IPS-18a (cell line): ENCODE results near the gene FRMD3.

Experiments
- H3K27ac ChIP-seq: one replicate; pipeline ENCODE4 v1.5.1; 2013; ENCODE audit warnings: low read length
- H3K27me3 ChIP-seq: one replicate; pipeline ENCODE4 v1.6.1; 2013; ENCODE audit warnings: mild to moderate bottlenecking, low read length; ENCODE audit not compliant: control insufficient read depth, insufficient read depth
- H3K36me3 ChIP-seq: one replicate; pipeline ENCODE4 v1.6.1; 2013; ENCODE audit warnings: low read depth, low read length; ENCODE audit not compliant: control insufficient read depth
- H3K4me1 ChIP-seq: one replicate; pipeline ENCODE4 v1.6.1; 2013; ENCODE audit warnings: low read depth, low read length; ENCODE audit not compliant: control insufficient read depth
- H3K4me3 ChIP-seq: one replicate; pipeline ENCODE4 v1.5.1; 2013; ENCODE audit warnings: low read length
- H3K9ac ChIP-seq: one replicate; pipeline ENCODE4 v1.6.1; 2013; ENCODE audit warnings: mild to moderate bottlenecking, low read length, moderate library complexity
- H3K9me3 ChIP-seq: one replicate; pipeline ENCODE4 v1.6.1; 2013; ENCODE audit warnings: low read depth, low read length; ENCODE audit not compliant: control insufficient read depth

FRMD3 gene

DNA sequence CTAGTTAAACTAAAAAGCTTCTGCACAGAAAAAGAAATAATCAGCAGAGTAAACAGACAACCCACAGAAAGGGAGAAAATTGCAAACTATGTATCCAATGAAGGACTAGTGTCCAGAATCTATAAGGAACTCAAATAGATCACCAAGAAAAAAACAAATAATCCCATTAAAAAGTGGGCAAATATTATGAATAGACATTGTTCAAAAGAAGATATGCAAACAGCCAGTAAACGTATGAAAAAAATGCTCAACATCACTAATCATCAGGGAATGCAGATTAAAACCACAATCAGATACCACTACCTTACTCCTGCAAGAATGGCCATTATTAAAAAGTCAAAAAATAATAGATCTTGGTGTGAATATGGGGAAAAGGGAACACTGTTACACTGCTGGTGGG, 119.9 kb downstream of the FRMD3 start:
- Histone ChIP-seq H3K27ac (no peak overlapping the region), H3K4me1 (no peaks in the 10 kb centered on the region), H3K4me3 (no peak overlapping the region), H3K9me3 (no peaks in the 10 kb centered on the region), H3K27me3 (no peaks in the 10 kb centered on the region), H3K36me3 (no peaks in the 10 kb centered on the region), H3K9ac (no peak overlapping the region)

DNA sequence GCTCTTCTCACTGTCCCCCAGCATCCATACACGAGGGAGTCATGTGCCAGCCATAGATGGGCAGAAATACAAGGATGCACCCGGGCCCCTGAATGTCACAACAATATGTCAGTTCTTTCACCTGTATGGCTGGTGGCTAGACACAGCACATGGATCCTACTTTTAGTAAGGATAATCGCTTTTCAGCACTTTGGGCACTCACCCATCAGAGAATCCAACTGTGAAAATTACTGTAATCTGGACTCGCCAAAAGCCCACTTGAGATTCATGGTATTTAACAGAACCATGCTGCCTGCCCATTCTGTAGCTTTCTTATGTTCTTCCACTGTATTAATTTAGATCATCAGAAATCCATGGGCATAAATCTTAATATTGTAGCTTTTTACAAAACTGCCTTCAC, 124.8 kb downstream of the FRMD3 start:
- H3K27ac ChIP-seq: no peak overlapping the region
- no peaks in the 10 kb centered on the region for H3K36me3 ChIP-seq
- H3K27me3 ChIP-seq: no peaks in the 10 kb centered on the region
- H3K9me3 ChIP-seq: no peaks in the 10 kb centered on the region
- no peak overlapping the region for H3K4me3 ChIP-seq
- no peaks in the 10 kb centered on the region for H3K4me1 ChIP-seq
- no peak overlapping the region for H3K9ac ChIP-seq

DNA sequence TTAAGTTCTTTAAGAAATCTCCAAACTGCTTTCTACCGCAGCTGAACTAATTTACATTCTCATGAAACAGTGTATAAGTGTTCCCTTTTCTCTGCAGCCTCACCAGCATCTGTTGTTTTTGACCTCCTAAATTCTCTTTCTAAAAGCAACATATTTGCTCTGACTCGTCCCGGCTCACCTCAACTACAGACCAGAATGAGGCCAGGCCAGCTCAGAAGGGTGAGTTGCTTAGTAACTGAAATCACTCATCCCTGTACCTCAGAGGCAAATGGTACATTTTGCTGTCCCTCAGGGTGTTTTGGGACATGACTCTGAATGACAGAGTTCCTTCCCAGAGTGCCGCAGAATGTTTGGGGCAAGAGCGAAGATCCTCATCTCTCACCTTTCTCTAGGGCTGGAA, 127.5 kb downstream of the FRMD3 start:
- no peaks in the 10 kb centered on the region for H3K9me3 ChIP-seq

DNA sequence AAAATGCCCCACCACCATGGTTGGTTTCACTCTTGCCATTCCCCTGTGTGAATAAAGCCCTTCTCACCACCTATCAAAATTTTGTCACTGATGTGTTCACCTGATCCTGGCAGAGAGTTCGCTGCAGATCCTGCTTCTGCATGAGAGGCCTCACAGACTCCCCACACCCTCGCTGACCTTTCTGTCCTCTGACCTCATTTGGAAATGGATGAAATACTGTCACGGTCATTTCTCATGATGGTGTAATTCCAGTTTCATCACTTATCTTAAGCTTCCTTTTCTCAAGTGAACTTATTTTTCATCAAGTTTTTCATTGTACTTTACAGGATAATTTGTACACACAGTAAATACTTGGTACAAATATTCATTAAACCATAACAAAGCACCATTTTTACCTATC, 131.3 kb downstream of the FRMD3 start:
- Histone ChIP-seq H3K27ac (no peak overlapping the region), H3K4me1 (no peaks in the 10 kb centered on the region)

More for the DNA sequence above, 127.5 kb downstream of the FRMD3 start:
- Histone ChIP-seq H3K27ac (no peak overlapping the region), H3K27me3 (no peaks in the 10 kb centered on the region), H3K4me1 (no peaks in the 10 kb centered on the region), H3K4me3 (no peak overlapping the region), H3K36me3 (no peaks in the 10 kb centered on the region), H3K9ac (no peak overlapping the region)

DNA sequence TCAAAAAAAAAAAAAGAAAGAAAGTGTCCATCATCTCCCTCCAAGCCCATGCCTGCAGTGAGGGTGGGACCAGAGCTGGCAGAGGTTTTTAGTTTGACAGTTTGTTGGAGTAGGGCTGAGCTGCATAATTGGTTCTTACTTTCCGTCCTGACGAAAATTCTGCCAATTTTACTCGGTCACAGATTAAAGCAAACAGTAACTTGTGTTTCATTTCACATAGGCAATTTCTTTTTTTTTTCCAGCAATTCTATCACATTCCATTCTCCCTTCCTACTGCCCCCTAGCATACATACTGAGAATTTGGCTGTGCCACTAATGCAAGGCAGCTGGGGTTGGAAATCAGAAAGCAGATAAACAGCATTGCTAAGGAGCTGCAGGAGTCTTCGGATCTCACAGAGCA, 132.4 kb downstream of the FRMD3 start:
- H3K36me3 ChIP-seq: no peaks in the 10 kb centered on the region

More for the DNA sequence above, 131.3 kb downstream of the FRMD3 start:
- no peak overlapping the region for H3K4me3 ChIP-seq
- no peaks in the 10 kb centered on the region for H3K27me3 ChIP-seq
- H3K36me3 ChIP-seq: no peaks in the 10 kb centered on the region
- H3K9ac ChIP-seq: no peak overlapping the region
- H3K9me3 ChIP-seq: no peaks in the 10 kb centered on the region

DNA sequence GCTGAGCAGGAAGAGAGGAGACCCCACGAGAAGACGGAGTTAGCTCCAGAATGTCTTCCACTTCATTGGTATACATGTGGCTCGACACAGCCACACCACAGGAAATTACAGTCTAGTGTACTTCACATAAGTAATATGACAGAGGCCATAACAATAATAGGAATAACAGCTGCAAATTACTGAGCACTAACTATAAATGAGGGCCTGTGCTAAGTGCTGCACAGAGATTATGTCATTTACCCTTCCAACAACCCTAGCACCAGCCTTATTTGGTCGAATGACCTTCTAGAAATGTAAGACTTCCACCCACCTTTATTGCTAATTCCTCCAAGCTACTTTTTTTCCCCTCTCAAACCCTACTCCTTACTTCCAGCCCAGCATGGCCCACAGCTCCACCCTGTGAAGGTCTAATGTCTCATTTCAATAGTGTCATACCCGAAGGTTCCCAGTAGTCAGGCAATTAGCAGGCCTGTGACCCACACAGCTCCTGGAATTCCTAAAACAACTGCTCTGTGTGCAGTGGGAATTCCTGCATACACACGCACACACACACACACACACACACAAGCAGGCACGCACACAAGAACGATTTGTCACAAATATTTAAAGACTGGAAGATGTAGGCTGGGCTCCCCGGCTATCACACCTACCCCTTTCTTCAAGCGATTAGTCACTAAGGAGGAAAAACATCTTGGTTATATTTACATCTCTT, 134.5 kb downstream of the FRMD3 start:
- Histone ChIP-seq H3K9me3 (no peaks in the 10 kb centered on the region), H3K4me3 (no peak overlapping the region), H3K9ac (no peak overlapping the region), H3K4me1 (no peaks in the 10 kb centered on the region), H3K27me3 (no peaks in the 10 kb centered on the region), H3K36me3 (no peaks in the 10 kb centered on the region), H3K27ac (no peak overlapping the region)

More for the DNA sequence above, 132.4 kb downstream of the FRMD3 start:
- no peaks in the 10 kb centered on the region for H3K9me3 ChIP-seq
- H3K9ac ChIP-seq: no peak overlapping the region
- H3K27ac ChIP-seq: no peak overlapping the region
- no peaks in the 10 kb centered on the region for H3K27me3 ChIP-seq
- H3K4me3 ChIP-seq: no peak overlapping the region
- no peaks in the 10 kb centered on the region for H3K4me1 ChIP-seq

DNA sequence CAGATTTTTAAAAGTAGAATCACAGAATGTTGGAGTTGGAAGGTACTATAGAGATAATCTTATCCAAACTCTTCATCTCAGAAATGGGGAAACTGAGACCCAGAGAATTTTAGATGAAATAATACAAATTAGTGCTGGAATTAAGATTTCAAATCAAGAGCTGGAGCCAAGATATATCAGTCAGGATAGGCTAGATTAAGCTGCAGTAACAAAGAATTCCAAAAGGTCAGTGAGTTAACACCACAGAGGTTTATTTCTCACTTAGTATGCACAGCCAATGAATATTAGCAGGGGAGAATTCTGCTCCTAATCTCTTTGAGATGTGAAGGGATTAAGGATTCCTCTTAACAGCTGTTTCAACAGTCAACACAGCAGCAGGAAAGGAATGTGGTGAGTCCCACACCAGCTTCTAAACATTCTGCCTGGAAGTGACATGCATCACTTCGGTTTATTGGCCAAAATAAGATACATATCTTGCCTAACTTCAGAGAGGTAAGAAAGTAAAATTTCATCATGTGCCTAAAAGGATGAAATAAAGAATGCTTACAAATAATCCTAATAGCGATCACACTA, 136.8 kb downstream of the FRMD3 start:
- H3K4me1 ChIP-seq: no peaks in the 10 kb centered on the region
- no peaks in the 10 kb centered on the region for H3K9me3 ChIP-seq
- H3K9ac ChIP-seq: no peak overlapping the region
- H3K36me3 ChIP-seq: no peaks in the 10 kb centered on the region
- H3K27me3 ChIP-seq: no peaks in the 10 kb centered on the region
- H3K4me3 ChIP-seq: no peak overlapping the region
- H3K27ac ChIP-seq: no peak overlapping the region

DNA sequence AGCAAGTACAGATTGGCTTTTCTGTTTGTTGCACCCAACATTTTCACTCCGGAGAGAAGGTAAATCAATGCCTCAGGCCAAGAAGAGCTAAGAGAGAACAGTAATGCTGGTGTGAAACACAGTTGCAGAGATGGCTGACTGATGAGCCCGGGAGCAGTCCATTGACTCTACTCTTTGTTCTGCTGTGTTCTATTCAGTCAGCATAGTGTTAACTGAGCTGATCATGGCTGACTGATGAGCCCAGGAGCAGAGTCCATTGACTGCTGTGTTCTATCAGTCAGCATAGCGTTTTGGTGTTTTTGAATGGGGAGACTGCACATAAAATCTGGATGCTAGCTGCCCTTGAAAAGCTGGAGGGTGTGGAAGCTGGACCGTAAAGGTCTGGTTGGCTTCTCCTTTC, 141.4 kb downstream of the FRMD3 start:
- Histone ChIP-seq H3K27me3 (no peaks in the 10 kb centered on the region), H3K9me3 (no peaks in the 10 kb centered on the region), H3K9ac (no peak overlapping the region), H3K27ac (no peak overlapping the region), H3K4me1 (no peaks in the 10 kb centered on the region), H3K4me3 (no peak overlapping the region), H3K36me3 (no peaks in the 10 kb centered on the region)

DNA sequence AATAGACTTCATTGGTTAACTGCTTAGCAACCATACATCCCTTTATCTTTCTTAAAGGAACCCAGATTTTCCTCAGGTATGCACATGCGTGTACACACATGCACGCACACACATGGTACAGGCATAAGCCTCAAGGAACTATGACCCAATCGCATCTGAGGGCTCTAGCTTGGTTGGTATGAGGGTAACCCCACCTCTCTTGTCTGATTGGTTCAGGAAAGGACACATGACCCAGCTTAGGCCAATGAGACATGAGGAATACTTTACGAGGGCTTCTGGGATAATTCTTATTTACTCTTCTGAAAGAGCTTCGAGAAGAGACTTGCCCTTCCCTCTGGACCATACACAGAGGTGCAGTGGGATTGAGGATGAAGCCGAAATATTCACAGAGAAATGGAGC, 141.9 kb downstream of the FRMD3 start:
- Histone ChIP-seq H3K9ac (no peak overlapping the region), H3K9me3 (no peaks in the 10 kb centered on the region), H3K4me1 (no peaks in the 10 kb centered on the region), H3K27me3 (no peaks in the 10 kb centered on the region), H3K27ac (no peak overlapping the region), H3K4me3 (no peak overlapping the region), H3K36me3 (no peaks in the 10 kb centered on the region)

DNA sequence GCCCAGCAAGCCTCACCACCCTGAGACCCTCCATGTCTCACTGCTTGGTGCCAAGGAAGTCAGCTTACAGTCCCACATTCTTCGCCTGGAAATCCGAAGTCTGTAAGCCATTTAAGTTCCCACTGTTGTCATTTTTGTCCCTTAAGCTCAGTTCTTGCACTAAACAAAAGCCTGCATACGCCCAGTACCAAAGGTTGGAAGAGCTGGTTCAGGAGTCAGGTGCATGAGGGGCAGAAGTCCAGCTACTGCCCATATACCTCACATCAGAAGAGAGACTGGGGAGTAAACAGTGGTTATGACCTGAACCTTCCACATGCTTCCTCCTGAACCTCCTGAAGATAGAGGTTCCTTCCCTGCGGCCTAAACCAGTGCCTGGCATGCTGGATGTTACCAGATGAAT, 146.0 kb downstream of the FRMD3 start:
- H3K27ac ChIP-seq: no peak overlapping the region
- H3K4me3 ChIP-seq: no peak overlapping the region
- H3K4me1 ChIP-seq: no peaks in the 10 kb centered on the region
- H3K9me3 ChIP-seq: no peaks in the 10 kb centered on the region
- no peak overlapping the region for H3K9ac ChIP-seq
- H3K36me3 ChIP-seq: no peaks in the 10 kb centered on the region
- H3K27me3 ChIP-seq: no peaks in the 10 kb centered on the region

DNA sequence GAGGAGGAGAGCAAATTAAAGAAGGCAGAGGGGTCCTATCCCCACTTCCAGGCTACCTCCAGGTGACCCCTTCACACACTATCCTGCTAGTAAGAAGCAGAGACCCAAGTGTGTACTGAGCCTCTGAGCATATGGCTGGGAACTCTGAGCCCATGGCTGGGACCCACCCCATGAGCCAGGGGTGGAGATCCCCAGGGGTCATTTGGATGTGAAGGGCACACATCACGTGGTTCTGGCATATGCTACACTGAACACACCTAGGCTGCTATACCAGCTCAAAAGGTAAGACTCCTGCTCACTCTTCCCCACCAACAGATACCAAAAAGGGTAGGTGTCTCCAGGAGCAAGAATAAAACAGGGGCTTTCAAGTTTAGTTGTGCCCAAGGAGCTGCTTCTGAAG, 149.9 kb downstream of the FRMD3 start:
- H3K4me1 ChIP-seq: no peaks in the 10 kb centered on the region
- no peak overlapping the region for H3K27ac ChIP-seq
- no peaks in the 10 kb centered on the region for H3K27me3 ChIP-seq

More for the DNA sequence above, 149.9 kb downstream of the FRMD3 start:
- Histone ChIP-seq H3K9ac (no peak overlapping the region), H3K9me3 (no peaks in the 10 kb centered on the region), H3K4me3 (no peak overlapping the region), H3K36me3 (no peaks in the 10 kb centered on the region)
